Motor neuron (in vitro differentiated cells): ENCODE results near the gene WDR27. TPM values are rescaled to one million over a fixed set of nuclear protein-coding genes. Genes with fewer than 3 reads are reported as not detected.

Experiments used
- ATAC-seq, 8 experiments: fragments of 200-7000 bp; cut with Tn5 transposase; replicated peaks in 6 of 8; 2 replicates each; pipeline ENCODE4 v1.8.0; 2021; ENCODE audit warnings: mild to moderate bottlenecking in 8 of 8, moderate library complexity in 8 of 8
- H3K27ac ChIP-seq, 2 donors: fragments of 250-450 bp; sonication (Bioruptor Pico); 2 replicates each; pipeline ENCODE4 v1.9.0; 2021; ENCODE audit warnings: antibody characterized with exemption in 2 of 2, mild to moderate bottlenecking in 2 of 2, moderate library complexity in 1 of 2
- H3K4me1 ChIP-seq, 2 donors: fragments of 250-450 bp; sonication (Bioruptor Pico); replicated peaks in 1 of 2; 2 replicates each; pipeline ENCODE4 v1.6.1; 2021; ENCODE audit warnings: antibody characterized with exemption in 2 of 2, mild to moderate bottlenecking in 2 of 2, moderate library complexity in 1 of 2
- H3K4me3 ChIP-seq, 5 donors: fragments of 250-450 bp; sonication (Bioruptor Pico); 2 replicates each; pipeline ENCODE4 v1.9.0; 2021; ENCODE audit warnings: antibody characterized with exemption in 5 of 5, mild to moderate bottlenecking in 5 of 5, moderate library complexity in 4 of 5
- WGBS, 10 experiments: fragments of 450-650 bp; shearing (Covaris generic); methylation state at CpG; one replicate each; pipeline ENCODE4 v1.0.0; 2022; 5-methylcytosine and 5-hydroxymethylcytosine counted together
- in situ Hi-C, 9 experiments: fragments of 400-800 bp; cut with MboI; loops; one replicate each; pipeline ENCODE4 v1.15.0; 2021; ENCODE audit warnings: low sequenced_read_pairs in 9 of 9, low pct_unique_long_range_greater_than_20kb in 2 of 9; ENCODE audit not compliant: unreplicated experiment in 9 of 9
- total RNA-seq, 8 experiments: library from RNA; unstranded; fragments of 300-600 nt; gene quantifications; 2 replicates each; pipeline versions ENCODE4 v1.2.3 to v1.2.4, GENCODE V29; 2022

The WDR27 gene
- total RNA-seq, 8 experiments from 2014 or later = 21.7 to 66.0 (median 32.7) TPM

DNA sequence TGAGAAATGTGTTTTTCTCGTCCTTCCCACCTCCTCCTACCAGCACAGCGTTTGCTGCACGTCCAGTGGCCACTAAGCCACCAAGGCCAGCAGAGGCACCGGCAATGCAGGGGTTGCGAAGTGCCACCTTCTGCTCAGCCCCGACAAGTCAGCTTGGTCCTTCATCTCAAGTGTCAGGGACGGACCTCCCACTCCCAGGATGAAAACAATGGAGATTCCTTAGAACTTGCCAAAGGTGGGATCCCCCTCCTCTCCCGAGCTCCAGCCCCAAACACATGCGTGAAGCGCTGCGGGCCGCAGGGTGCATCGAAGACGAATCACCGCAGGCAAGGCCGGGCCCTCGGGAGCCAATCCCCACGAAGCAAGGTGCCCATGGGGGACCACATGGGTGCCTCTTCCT, 60.8 kb downstream of the WDR27 start:
- Histone ChIP-seq H3K27ac (no peak overlapping the region), H3K4me1 (peaks cover 0 to 5% of the 10 kb centered on the region in 2 donors), H3K4me3 (no peak overlapping the region)
- ATAC-seq = no peak
- WGBS, 10 experiments = 63 to 100% (median 95%) methylated on average over 1 to 12 of the region's 18 CpGs; no CpG with 5 or more reads in 6 of the 10 experiments
- in situ Hi-C loops = no loop called here

DNA sequence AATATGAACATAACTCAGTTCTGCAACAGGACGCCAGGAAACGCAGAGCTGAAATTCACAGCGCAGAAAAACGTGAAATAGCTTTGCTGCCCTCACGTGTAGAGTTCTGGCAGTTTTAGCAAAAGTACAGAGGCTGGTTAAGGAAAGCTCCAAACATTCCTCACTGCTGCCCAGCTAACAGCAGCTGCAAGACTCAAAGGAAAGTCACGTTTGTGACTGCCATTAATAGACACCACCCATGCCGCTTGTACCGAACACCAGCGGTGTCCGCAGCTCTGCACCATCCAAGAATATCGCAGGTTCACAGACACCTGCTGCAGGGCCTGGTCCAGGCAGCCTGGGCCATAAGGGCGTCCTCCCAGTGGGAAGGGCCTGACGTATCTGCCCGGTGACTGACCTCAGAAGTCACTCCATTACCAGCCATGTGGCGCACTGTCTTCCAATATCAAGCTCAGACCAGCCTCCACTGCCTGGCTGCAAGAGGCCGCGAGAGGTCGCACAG, 61.4 kb downstream of the WDR27 start:
- H3K4me1 ChIP-seq = peaks cover 0 to 5% of the 10 kb centered on the region in 2 donors
- in situ Hi-C loops = no loop called here
- 10 to 100% (median 89%) methylated on average over 4 to 11 of the region's 18 CpGs; no CpG with 5 or more reads in 3 of the 10 experiments for WGBS, 10 experiments
- ATAC-seq = peak; percentile 17 to 93 (median 72)
- no peak overlapping the region for H3K4me3 ChIP-seq
- no peak overlapping the region for H3K27ac ChIP-seq

DNA sequence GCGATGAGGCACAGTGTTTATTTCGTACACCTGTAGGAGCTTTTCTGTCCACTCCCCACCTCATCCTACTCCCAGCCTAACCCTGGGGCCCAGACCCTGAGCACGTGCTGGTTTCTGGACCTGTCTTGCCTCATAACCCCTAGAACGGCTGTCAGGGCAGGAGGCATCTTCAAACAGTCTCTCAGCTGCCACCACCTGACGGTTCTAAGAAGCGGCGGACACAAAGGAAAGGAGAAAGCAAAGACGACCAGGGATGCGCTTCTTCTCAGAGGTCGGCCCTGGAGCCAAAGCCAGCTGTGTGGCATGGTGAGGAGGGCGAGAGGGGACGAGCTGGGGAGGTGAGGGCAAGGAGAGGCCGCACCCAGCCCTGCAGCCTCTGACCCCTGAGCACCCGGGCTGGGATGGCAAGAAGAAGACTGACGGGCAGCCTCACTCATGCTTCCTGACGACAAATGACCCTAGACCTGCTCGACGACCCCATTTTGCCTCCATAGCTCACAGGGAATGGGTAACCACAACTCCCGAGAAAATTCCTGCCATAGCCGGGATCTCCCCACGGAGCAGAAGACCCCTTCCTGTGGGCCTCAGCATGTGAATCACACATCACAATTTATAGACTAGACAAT, 62.1 kb downstream of the WDR27 start:
- in situ Hi-C loops = no loop called here
- 40 to 100% (median 80%) methylated on average over 1 to 8 of the region's 21 CpGs; no CpG with 5 or more reads in 1 of the 10 experiments for WGBS, 10 experiments
- H3K4me1 ChIP-seq = peaks cover 0 to 5% of the 10 kb centered on the region in 2 donors
- no peak overlapping the region for H3K27ac ChIP-seq
- no peak overlapping the region for H3K4me3 ChIP-seq
- peak in 3 of 8 experiments; percentile 21 to 35 (median 34) for ATAC-seq

DNA sequence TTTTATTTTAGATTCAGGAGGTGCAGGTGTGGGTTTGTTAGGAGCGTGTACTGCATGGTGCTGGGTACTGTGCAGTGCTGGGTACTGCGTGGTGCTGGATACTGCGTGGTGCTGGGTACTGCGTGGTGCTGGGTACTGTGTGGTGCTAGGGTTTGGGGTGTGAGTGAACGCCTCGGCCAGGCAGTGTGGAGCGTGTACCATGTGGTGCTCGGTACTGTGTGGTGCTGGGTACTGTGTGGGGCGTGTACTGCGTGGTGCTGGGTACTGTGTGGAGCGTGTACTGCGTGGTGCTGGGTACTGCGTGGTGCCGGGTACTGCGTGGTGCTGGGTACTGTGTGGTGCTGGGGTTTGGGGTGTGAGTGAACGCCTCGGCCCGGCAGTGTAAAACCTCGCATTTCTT, 62.9 kb downstream of the WDR27 start:
- no peak for ATAC-seq
- Histone ChIP-seq H3K27ac (no peak overlapping the region), H3K4me3 (no peak overlapping the region), H3K4me1 (peaks cover 0 to 5% of the 10 kb centered on the region in 2 donors)
- in situ Hi-C loops = no loop called here
- WGBS, 10 experiments = 71 to 100% (median 95%) methylated on average over 1 to 11 of the region's 19 CpGs; no CpG with 5 or more reads in 2 of the 10 experiments

DNA sequence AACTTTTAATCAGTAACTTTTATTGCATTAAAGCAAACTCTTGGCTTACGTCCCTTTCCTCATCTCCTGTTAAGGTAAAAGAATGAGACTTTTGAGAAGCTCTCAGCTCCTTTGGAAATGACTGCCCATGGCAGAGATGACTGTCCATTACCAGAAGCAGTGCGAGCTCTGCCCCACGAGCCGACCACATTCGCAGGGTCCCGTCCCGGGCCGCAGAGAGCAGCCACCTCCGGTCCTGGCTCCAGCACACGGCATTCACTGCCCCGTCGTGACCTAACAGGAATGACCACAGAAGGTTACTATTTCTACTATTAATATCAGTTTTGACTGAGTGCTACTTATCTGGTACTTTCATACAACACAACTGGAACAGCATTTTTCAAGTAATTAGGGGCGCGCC, 63.4 kb downstream of the WDR27 start:
- no peak overlapping the region for H3K27ac ChIP-seq
- ATAC-seq = no peak
- 100% methylated on average over 1 to 8 of the region's 14 CpGs; no CpG with 5 or more reads in 5 of the 10 experiments for WGBS, 10 experiments
- in situ Hi-C loops = no loop called here
- H3K4me1 ChIP-seq = peaks cover 0 to 5% of the 10 kb centered on the region in 2 donors
- H3K4me3 ChIP-seq = no peak overlapping the region

DNA sequence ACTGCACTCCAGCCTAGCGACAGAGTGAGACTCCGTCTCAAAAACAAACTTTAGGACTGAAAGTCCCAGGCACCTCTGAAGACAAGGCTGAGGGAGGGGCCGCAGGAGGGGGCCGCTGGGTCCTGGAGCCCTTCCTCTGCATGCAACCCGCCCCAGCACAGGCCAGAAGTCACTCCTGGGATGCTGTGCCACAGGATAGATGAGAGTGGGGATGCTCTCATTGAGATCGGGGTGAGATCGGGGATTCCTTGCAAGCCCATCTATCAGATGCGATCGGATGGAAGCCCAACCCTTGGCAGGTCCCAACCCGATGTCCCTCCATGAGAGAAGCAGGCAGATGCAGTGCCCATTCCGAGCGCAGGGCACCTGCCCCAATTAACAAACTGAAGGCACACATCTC, 66.5 kb downstream of the WDR27 start:
- 96 to 100% (median 100%) methylated on average over 1 to 11 of the region's 12 CpGs; no CpG with 5 or more reads in 6 of the 10 experiments for whole genome bisulfite sequencing, 10 experiments
- in situ Hi-C loops = no loop called here
- H3K4me3 ChIP-seq = no peak overlapping the region
- H3K4me1 ChIP-seq = peaks cover 0 to 5% of the 10 kb centered on the region in 2 donors
- H3K27ac ChIP-seq = no peak overlapping the region
- no peak for ATAC-seq

DNA sequence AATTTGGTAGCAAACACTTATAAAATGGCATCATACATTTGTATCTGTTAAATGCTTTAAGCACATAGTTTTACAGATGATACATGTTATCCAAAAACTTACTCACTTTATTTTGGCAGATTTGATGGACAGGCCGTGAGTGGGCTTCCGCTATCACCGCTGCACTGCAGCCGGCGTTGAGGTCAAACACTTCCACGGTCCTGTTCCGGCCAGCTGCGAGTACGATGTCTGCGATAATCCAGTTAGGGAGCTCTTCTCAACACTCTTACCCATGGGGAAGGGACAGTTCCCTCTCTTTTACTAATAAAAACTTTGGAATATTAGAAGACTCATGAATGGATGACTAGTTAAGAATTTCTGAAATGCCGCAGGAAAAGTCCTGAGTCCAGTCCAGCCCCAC, 69.0 kb downstream of the WDR27 start:
- Histone ChIP-seq H3K27ac (no peak overlapping the region), H3K4me1 (no peaks in the 10 kb centered on the region), H3K4me3 (no peak overlapping the region)
- WGBS, 10 experiments = 88 to 100% (median 99%) methylated on average over 2 to 11 of the region's 11 CpGs; no CpG with 5 or more reads in 4 of the 10 experiments
- ATAC-seq = no peak
- in situ Hi-C loops = no loop called here

DNA sequence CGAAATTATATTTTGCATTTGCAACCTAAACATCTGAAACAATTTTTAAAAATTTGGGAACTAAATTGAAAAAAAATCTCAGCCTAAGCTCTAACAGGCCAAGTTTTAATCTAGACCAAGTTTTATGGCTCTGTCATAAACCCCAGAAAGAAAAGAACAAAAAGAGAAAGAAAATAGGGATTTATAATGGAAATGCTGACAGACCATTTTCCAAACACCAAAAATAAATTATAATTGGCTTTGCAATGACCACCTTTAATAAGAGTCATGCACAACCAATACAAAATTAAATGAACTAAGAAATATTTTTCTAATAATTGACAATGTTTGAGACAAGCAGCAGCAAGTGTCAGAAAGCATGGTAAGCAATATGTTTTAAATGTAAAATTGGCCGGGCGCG, 72.6 kb downstream of the WDR27 start:
- no peak overlapping the region for H3K4me3 ChIP-seq
- ATAC-seq = no peak
- no peaks in the 10 kb centered on the region for H3K4me1 ChIP-seq
- WGBS, 10 experiments = 45 to 100% (median 83%) methylated on average over 1 to 4 of the region's 4 CpGs
- in situ Hi-C loops = no loop called here
- no peak overlapping the region for H3K27ac ChIP-seq

DNA sequence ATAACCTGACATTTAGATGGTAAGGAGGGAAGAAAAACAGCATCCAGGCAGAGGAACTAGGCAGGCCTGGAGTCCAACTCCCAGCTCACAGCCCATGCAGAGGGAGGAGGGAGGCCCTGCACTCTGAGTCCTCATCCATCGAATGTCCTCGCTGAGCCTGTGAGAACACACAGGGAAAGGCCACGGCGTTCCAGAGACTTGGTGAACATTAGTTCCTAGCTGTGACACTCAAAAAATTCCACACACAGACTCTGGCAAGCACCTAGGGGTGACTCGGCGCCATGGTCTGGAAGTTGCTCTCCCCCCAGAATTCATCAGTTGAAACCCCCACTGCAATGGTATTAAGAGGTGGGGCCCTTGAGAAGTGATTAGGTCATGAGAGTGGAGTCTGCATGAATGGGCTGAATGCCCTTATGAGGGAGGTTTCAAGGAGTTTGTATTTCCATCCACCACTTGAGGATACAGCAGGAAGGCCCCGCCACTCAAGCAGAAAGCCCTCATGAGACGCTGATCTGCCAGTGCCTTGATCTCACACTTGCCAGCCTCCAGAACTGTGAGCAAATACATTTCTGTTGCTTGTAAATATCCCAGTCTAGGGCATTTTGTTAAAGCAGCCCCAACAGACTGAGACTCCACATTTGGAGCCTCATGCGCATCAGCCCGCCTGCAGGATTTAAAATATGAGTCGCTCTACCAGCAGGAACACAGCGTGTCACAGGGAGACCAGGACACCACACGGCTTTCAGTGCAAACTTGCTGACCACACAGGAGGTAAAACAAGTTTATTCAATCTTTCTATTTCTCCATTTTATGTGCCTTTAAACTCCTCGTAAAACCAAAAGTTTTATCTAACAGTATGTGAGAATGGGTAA, 73.9 kb downstream of the WDR27 start:
- Histone ChIP-seq H3K4me1 (no peaks in the 10 kb centered on the region), H3K27ac (no peak overlapping the region), H3K4me3 (no peak overlapping the region)
- in situ Hi-C loops = no loop called here
- WGBS, 10 experiments = 20 to 96% (median 84%) methylated on average over 1 to 9 of the region's 14 CpGs; no CpG with 5 or more reads in 2 of the 10 experiments
- ATAC-seq = peak in 3 of 8 experiments; percentile 58 to 74 (median 67)

DNA sequence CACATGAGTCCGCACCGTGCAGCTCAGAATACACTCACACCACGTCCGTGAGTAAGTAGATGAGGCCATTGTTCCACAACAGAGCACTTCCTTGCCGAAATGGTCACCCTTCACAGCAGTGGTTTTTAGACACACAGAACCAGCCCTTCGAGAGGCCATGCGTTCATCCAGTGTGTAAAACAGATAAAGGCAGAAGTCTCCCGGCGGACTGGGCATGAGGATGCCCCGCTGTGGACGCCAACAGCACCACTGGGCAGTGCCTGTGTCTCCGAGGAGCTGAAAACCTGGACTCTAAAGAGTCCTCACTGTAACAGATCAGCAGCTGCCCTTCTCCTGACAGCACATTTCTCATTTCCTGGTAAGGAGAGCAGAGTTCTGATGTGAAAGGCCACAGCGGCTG, 75.2 kb downstream of the WDR27 start:
- H3K4me1 ChIP-seq = no peaks in the 10 kb centered on the region
- in situ Hi-C loops = no loop called here
- H3K4me3 ChIP-seq = no peak overlapping the region
- 80 to 100% (median 94%) methylated on average over 1 to 11 of the region's 13 CpGs; no CpG with 5 or more reads in 2 of the 10 experiments for WGBS, 10 experiments
- no peak for ATAC-seq
- no peak overlapping the region for H3K27ac ChIP-seq

DNA sequence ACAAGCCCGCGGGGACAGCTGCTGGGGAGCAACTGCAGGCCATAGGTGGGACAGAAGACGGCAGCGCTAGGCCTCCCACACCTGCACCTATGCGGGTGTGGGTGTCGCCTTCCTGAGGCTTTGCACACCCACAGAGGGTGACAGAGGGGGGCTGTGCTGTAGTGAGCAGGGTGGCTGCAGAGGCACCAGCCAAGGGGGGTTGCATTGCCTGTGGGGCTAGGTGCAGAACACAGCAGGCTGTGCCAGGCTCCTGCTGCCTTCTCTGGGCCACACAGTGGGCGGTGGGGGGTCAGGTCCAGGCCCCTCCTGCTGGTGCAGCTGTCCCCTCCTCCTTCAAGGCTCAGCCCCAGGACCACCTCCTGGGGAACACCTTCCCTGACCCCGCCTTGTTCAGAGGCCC, 75.7 kb downstream of the WDR27 start:
- in situ Hi-C loops = no loop called here
- Histone ChIP-seq H3K4me3 (no peak overlapping the region), H3K4me1 (no peaks in the 10 kb centered on the region), H3K27ac (no peak overlapping the region)
- no peak for ATAC-seq
- WGBS, 10 experiments = 87 to 100% (median 90%) methylated on average over 1 to 3 of the region's 8 CpGs; no CpG with 5 or more reads in 5 of the 10 experiments

DNA sequence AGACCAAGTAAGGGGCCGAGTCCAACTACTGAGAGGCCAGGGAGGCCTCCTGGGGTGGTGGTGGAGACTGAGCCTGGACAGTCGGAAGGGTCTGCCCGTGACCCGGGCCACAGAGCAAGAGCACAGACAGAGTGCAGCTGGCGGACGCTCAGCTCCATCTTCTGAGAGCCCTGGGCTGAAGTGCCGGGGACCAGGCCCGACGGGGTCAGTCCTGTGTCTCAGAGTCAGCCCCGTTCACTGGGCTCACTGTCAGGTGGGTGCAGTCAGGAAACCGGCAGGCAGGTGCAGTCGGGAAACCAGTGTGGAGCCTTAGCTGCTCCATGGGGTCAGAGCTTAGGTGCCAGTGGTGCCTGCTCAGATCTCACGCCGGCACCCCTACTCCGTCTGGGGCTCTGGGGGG, 76.5 kb downstream of the WDR27 start:
- in situ Hi-C loops = no loop called here
- H3K4me1 ChIP-seq = peaks cover 0 to under 1% of the 10 kb centered on the region in 2 donors
- 43 to 100% (median 96%) methylated on average over 1 to 10 of the region's 15 CpGs; no CpG with 5 or more reads in 4 of the 10 experiments for WGBS, 10 experiments

DNA sequence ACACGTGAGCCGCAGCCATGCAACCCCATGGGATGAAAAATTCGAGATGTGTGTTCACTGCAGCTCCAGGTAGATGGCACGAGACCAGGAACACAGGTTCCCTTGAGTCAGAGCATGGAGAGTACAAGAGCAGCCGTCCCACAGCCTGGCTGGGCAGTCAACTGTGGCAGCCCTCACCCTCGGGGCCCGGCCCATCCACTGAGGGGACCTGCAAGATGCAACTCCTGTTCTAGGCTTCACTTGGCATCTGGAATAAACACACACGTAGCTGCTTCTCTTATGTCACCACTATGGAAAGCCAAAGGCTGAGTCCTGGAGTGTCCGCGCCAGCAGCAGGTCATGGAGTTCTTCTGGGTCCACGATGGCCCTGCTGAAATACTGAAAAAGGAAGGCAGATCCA, 77.0 kb downstream of the WDR27 start:
- 71 to 100% (median 94%) methylated on average over 1 to 7 of the region's 11 CpGs; no CpG with 5 or more reads in 5 of the 10 experiments for WGBS, 10 experiments
- in situ Hi-C loops = no loop called here
- ATAC-seq = no peak

More for the DNA sequence above, 76.5 kb downstream of the WDR27 start:
- ATAC-seq = no peak
- H3K27ac ChIP-seq = no peak overlapping the region
- no peak overlapping the region for H3K4me3 ChIP-seq

More for the DNA sequence above, 77.0 kb downstream of the WDR27 start:
- H3K4me3 ChIP-seq = no peak overlapping the region
- H3K27ac ChIP-seq = no peak overlapping the region
- H3K4me1 ChIP-seq = peaks cover 4 to 6% of the 10 kb centered on the region in 2 donors
